SU-DHL-6 (cell line): ENCODE measurements around the gene GNB1L.

ENCODE experiments used
- CTCF ChIP-seq: fragments of 200-600 bp; sonication (generic); IDR thresholded peaks from one replicate; pipeline ENCODE4 v1.5.1; 2017; ENCODE audit warnings: antibody characterized with exemption, mild to moderate bottlenecking, low read length, moderate library complexity; ENCODE audit not compliant: insufficient read depth, poor library complexity, severe bottlenecking
- EZH2phosphoT487 ChIP-seq: fragments of 200-600 bp; sonication (generic), shearing (Covaris generic); conservative IDR thresholded peaks from 2 replicates; pipeline ENCODE4 v1.6.1; 2018; ENCODE audit warnings: mild to moderate bottlenecking, antibody characterized with exemption, low read length, moderate library complexity, mixed read lengths

- no peak for TF ChIP-seq CTCF
- no peak for TF ChIP-seq EZH2phosphoT487
Measured at GRCh38 chr22:19755145-19755710, 99.4 kb downstream of the GNB1L start.
